DLD1 (cell line): ENCODE results near the gene N4BP2L2.
"Not testable (repeated sequence)": the region's sequence is repeated elsewhere in the genome, so short reads cannot be mapped to it uniquely, and the experiment has no call there.

ENCODE experiments used
- in situ Hi-C: cut with HindIII; loops from 2 replicates; pipeline ENCODE4 v1.10.0; 2017; ENCODE audit warnings: low sequenced_read_pairs

Gene N4BP2L2

GRCh38 chr13:32538621-32539246 is at the start of gene N4BP2L2:
N4BP2L2 (minus strand) TSS chr13:32538795; CDS start chr13:32537027, 1,768 bp downstream.
- in situ Hi-C loops = no loop called here

DNA sequence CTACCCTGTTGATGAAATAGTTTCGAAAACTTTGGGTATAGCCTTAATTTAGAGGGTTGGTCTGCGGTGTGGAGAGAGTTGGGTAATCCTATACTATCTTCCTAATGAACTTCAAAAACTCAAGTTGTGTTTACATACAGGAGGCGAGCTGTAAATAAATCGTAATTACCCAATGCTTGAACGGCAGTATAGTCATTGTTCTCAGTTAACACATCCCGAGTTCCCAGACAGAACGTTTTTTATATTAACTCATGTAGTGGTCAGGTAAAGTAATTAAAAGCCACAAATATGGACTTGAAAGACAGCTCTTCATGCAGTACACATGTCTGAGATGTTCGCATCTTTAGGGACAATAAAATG is 49.2 kb upstream of the N4BP2L2 start:
- in situ Hi-C loops = no loop called here

DNA sequence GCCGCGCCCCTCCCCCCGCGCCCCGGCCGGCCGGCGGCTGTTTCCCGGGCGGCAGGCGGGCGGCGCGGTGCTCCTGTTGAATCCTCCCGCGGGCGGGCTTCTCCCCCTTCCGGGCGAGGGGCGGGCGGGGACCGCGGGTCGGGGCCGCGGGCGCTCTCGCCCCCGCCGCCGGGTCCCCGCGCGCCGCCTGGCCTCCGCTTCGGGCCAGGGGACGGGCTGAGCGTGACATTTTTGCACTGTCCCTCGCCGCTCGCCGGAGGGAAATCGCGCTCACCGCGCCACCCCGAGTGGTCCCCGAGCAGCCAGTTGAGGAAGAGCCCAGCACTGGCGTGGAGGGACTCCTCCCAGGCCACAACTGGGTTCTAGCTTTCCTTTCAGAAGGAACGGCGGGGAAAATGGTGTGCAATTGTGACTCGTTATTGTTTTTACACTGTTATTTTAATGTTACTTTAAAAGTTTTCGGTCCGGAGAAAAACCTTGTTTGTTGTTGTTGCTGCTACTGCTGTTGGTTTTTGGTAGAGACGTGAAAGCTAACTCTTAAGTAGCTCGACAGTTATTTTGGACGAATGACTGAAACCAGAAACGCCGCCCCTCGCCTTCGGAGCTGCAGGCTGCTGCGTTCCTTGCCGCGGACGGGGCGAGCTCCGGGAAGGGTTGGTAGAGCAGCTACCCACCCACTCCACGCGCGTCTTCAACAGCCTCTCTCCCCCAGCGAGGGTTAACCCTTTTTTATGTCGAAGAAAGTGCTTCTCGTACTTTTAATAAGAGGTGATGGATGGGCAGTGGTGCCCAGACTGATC is 48.6 kb upstream of the N4BP2L2 start:
- in situ Hi-C loops = no loop called here

- in situ Hi-C loops = no loop called here
Measured at GRCh38 chr13:32586080-32586900, 47.7 kb upstream of the N4BP2L2 start, which contains the start of gene PDS5B. PDS5B (plus strand) TSS chr13:32586452; CDS start chr13:32648773, 62,321 bp downstream.

GRCh38 chr13:32585550-32586079 is 47.0 kb upstream of the N4BP2L2 start:
- in situ Hi-C loops = no loop called here

- in situ Hi-C loops = no loop called here
Measured at GRCh38 chr13:32582991-32583390, 44.4 kb upstream of the N4BP2L2 start.

DNA sequence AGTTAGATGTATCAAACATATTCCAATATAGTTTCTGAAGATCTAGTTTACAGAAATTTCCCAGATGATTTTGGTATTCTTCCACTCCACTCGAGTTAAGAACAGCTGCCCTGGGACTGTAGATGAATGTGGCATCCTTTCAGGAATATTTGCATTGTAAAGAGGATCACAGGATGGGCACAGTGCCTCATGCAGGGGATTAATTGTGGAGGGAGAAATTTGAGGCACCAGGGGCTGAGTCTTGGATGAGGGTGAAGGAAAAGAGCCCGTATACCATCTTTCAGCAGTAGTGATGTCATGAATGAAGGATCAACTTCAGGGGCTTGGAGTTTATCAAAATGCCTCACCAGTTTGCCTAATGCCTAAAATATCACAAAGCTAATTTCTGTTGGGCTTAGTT is 43.7 kb upstream of the N4BP2L2 start:
- in situ Hi-C loops = no loop called here

GRCh38 chr13:32581177-32581786 is 42.7 kb upstream of the N4BP2L2 start:
- in situ Hi-C loops = no loop called here

- in situ Hi-C loops = no loop called here
Measured at GRCh38 chr13:32577032-32577431, 38.4 kb upstream of the N4BP2L2 start.

DNA sequence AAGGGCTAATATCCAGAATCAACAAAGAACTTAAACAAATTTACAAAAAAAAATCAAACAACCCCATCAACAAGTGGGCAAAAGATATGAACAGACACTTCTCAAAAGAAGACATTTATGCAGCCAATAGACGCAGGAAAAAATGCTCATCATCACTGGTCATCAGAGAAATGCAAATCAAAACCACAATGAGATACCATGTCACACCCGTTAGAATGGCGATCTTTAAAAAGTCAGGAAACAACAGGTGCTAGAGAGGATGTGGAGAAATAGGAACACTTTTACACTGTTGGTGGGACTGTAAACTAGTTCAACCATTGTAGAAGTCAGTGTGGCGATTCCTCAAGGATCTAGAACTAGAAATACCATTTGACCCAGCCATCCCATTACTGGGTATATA is 37.1 kb upstream of the N4BP2L2 start:
- in situ Hi-C loops = not testable (repeated sequence)

GRCh38 chr13:32560842-32561241 is 22.2 kb upstream of the N4BP2L2 start:
- in situ Hi-C loops = not testable (repeated sequence)

GRCh38 chr13:32555613-32556012 is 17.0 kb upstream of the N4BP2L2 start:
- in situ Hi-C loops = no loop called here

DNA sequence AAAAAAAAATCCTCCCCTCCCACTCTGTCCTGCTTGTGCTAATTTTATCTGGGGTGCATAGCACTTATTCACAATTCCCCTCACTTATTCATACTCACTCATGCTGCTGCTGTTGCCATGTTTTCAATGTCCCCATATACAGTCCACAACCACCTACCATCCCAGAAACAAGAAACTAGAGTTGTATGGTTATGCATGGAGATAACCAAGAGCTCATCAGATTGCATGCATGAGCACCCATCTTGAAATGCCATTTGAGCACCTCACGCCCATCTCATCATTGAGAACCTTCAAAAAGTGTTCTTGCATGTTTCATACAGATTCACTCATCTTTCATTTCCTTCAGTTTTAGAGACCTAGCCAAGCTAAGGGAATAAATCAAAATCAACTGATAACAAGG is 15.1 kb upstream of the N4BP2L2 start:
- in situ Hi-C loops = no loop called here

DNA sequence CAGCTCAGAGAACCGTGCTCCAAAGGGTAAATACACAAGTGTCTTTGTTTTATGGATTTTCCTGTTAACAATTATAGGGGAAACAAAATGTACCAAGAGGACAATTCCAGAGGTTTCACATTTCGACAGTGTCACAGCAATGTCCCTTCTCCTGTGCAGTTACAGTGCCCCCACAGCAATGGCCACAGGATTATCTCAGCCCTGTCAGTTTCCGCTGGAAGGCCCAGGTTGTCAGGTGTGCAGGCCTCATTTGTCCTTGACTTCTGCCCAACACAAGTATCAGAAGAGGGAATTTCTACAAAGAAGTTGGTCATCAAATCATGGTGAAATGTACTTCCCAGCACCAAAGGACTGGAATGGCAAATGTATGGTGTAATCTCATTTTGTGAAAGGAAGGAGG is 11.2 kb upstream of the N4BP2L2 start:
- in situ Hi-C loops = no loop called here

- in situ Hi-C loops = no loop called here
Measured at GRCh38 chr13:32548837-32549236, 10.2 kb upstream of the N4BP2L2 start.

- in situ Hi-C loops = no loop called here
Measured at GRCh38 chr13:32545083-32545482, 6.5 kb upstream of the N4BP2L2 start.

GRCh38 chr13:32542221-32542620 is 3.6 kb upstream of the N4BP2L2 start:
- in situ Hi-C loops = no loop called here

DNA sequence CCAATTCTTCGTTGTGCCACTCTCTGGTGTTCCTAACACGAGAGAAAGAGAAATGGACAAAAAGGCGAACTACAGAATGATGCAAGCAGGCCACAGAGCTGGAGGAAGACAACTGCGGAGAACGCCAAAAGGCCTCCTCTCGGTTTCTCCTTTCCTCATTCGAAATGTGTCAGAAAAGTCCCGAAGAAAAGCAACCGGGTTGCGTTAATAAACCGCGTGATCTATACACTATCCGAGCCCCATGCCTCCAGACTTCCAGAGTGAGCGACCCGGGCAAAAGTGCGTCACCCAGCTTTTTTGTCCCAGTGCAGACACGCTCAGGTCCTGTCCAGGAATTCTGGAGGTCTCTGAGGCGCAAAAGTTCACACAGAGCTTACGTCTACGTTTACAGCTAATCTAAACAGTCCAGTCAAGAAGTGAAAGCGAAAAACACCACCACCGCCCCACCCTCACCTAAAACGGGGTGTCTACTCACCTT is 413 bp downstream of the N4BP2L2 start:
- in situ Hi-C loops = no loop called here

DNA sequence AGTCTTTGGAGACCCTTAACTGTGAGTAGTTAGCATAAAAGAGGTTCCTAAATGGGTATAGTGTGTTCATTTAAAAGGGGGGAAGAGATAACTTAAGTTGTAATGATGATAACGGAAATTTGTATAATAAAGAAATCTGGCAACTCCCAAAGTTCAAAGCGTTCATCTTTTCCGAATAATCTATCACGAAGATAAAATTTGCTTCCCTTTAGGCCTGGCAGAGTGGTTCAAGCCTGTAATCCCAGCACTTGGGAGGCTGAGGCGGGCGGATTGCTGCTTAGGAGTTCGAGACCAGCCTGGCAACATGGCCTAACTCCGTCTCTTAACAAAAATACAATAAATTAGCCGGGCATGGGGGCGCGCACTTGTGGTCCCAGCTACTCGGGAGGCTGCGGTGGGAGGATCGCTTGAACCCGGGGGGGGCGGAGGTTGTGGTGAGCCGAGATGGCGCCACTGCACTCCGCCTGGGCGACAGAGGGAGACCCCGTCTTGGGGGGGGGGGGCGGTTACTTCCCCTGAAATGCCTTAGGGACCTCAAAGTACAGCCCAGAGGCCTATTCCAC is 934 bp downstream of the N4BP2L2 start:
- in situ Hi-C loops = no loop called here

DNA sequence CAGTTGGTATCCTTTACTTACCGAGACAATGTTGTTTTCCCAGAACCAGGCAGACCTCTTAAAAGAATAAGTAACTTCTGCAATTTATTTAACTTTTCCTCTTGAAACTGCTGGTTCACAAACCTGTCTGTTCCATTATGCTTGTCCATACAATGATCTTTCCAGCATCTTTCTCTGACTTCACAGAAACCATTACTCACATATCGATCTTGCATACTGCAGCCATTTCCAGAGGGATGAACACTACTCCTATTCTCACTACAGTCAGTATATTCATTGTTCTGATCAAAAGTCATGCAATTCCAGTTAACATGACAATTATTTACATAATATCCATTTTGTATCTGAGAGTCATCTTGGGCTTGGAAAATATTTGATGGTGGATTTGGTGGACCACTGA is 2.8 kb downstream of the N4BP2L2 start:
- in situ Hi-C loops = no loop called here
